ENCODE results near the gene SLCO3A1. TPM values are rescaled to one million over a fixed set of nuclear protein-coding genes. Genes with fewer than 3 reads are reported as not detected.

SLCO3A1 gene
- total RNA-seq, 1 experiment from 2014 or later = 5.1 TPM

GRCh38 chr15:91938136-91938535 lies 84.6 kb downstream of the SLCO3A1 start (continued):
- TF ChIP-seq, protein P1, sequence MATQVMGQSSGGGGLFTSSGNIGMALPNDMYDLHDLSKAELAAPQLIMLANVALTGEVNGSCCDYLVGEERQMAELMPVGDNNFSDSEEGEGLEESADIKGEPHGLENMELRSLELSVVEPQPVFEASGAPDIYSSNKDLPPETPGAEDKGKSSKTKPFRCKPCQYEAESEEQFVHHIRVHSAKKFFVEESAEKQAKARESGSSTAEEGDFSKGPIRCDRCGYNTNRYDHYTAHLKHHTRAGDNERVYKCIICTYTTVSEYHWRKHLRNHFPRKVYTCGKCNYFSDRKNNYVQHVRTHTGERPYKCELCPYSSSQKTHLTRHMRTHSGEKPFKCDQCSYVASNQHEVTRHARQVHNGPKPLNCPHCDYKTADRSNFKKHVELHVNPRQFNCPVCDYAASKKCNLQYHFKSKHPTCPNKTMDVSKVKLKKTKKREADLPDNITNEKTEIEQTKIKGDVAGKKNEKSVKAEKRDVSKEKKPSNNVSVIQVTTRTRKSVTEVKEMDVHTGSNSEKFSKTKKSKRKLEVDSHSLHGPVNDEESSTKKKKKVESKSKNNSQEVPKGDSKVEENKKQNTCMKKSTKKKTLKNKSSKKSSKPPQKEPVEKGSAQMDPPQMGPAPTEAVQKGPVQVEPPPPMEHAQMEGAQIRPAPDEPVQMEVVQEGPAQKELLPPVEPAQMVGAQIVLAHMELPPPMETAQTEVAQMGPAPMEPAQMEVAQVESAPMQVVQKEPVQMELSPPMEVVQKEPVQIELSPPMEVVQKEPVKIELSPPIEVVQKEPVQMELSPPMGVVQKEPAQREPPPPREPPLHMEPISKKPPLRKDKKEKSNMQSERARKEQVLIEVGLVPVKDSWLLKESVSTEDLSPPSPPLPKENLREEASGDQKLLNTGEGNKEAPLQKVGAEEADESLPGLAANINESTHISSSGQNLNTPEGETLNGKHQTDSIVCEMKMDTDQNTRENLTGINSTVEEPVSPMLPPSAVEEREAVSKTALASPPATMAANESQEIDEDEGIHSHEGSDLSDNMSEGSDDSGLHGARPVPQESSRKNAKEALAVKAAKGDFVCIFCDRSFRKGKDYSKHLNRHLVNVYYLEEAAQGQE (IDR thresholded peaks at IDR 0.05; ENCODE audit: low read depth) = no peak

- Histone ChIP-seq H2AFZ (ENCODE audit: low read depth, low read length, poor library complexity, severe bottlenecking) (no peak overlapping the region), H3K27ac (ENCODE audit: low read depth, low read length) (no peak overlapping the region), H3K4me2 (ENCODE audit: low read length) (no peak overlapping the region), H4K20me1 (ENCODE audit: insufficient read depth) (no peaks in the 10 kb centered on the region), H3K4me1 (ENCODE audit: control insufficient read depth in 1 of 2, insufficient read depth in 2 of 2, low read length in 2 of 2) (peaks cover 0 to 36% of the 10 kb centered on the region in 2 experiments; a peak in 2 of 4 replicates), H3K9me3 (ENCODE audit: control insufficient read depth in 1 of 2, insufficient read depth in 1 of 2, low read depth in 1 of 2, low read length in 2 of 2) (no peaks in the 10 kb centered on the region), H3K9ac (ENCODE audit: low read length) (no peak overlapping the region), H3K79me2 (ENCODE audit: insufficient read depth, low read length) (no peaks in the 10 kb centered on the region), H3K27me3 (ENCODE audit: insufficient read depth, low read length) (no peaks in the 10 kb centered on the region), H3K4me3 (replicated peaks in 1 of 2; ENCODE audit: low read depth in 1 of 2, low read length in 2 of 2) (no peak overlapping the region), H3K9me2 (ENCODE audit: insufficient read depth) (no peaks in the 10 kb centered on the region), H3K36me3 (ENCODE audit: control insufficient read depth in 1 of 2, insufficient read depth in 2 of 2, low read length in 2 of 2) (no peaks in the 10 kb centered on the region)
- POLR2A ChIA-PET = no interaction called here
- no peak for DNase-seq (ENCODE audit: low read depth, low spot score)
- intact Hi-C loops (cut with micrococcal nuclease) = no loop called here
- no TSS peak for BruUV-seq (replicated peaks)
- RAD21 ChIA-PET (ENCODE audit: low non-redundant PET in 1 of 2, low total read pairs in 2 of 2, uncharacterized antibody in 2 of 2, unreplicated experiment in 2 of 2) = no interaction called here
- TF ChIP-seq YY1 (IDR thresholded peaks at IDR 0.05; ENCODE audit: extremely low read depth, insufficient replicate concordance, low read depth, low read length) (no peak), EZH2 (IDR thresholded peaks at IDR 0.05) (no peak), ZNF274 (IDR thresholded peaks at IDR 0.05; ENCODE audit: low read depth, low read length) (no peak), JUND (IDR thresholded peaks at IDR 0.05) (no peak), SIN3A (IDR thresholded peaks at IDR 0.05; ENCODE audit: low read depth) (no peak), RAD21 (IDR thresholded peaks at IDR 0.05; ENCODE audit: low read depth) (no peak), EGR1 (IDR thresholded peaks at IDR 0.05; ENCODE audit: low read depth) (no peak), SP1 (IDR thresholded peaks at IDR 0.05; ENCODE audit: low read depth) (no peak), SRF (IDR thresholded peaks at IDR 0.05; ENCODE audit: low read depth) (no peak), MAX (IDR thresholded peaks at IDR 0.05) (no peak), CEBPB (IDR thresholded peaks at IDR 0.05; ENCODE audit: low read depth) (no peak), FOSL1 (IDR thresholded peaks at IDR 0.05; ENCODE audit: low read depth) (no peak), POLR2AphosphoS5 (IDR thresholded peaks at IDR 0.05; ENCODE audit: low read depth, low read length) (no peak), EZH2phosphoT487 (IDR thresholded peaks at IDR 0.05; ENCODE audit: borderline replicate concordance) (no peak)
- TF ChIP-seq, protein P1 (IDR thresholded peaks at IDR 0.05; ENCODE audit: low read depth) = no peak
- TF ChIP-seq, protein P2, sequence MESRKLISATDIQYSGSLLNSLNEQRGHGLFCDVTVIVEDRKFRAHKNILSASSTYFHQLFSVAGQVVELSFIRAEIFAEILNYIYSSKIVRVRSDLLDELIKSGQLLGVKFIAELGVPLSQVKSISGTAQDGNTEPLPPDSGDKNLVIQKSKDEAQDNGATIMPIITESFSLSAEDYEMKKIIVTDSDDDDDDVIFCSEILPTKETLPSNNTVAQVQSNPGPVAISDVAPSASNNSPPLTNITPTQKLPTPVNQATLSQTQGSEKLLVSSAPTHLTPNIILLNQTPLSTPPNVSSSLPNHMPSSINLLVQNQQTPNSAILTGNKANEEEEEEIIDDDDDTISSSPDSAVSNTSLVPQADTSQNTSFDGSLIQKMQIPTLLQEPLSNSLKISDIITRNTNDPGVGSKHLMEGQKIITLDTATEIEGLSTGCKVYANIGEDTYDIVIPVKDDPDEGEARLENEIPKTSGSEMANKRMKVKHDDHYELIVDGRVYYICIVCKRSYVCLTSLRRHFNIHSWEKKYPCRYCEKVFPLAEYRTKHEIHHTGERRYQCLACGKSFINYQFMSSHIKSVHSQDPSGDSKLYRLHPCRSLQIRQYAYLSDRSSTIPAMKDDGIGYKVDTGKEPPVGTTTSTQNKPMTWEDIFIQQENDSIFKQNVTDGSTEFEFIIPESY (IDR thresholded peaks at IDR 0.05; ENCODE audit: extremely low read depth, insufficient replicate concordance, low read length) = no peak
- CTCF ChIA-PET = no interaction called here
- no peak for ATAC-seq
Observed at GRCh38 chr15:91939403-91939831, 85.9 kb downstream of the SLCO3A1 start.

Measured in HCT116 (cell line).